Dermis blood vessel endothelial cell (primary cell): Measurements from ENCODE around the gene DYSF. TPM values are rescaled to one million over a fixed set of nuclear protein-coding genes. Genes with fewer than 3 reads are reported as not detected.
"Not testable (repeated sequence)": the region's sequence is repeated elsewhere in the genome, so short reads cannot be mapped to it uniquely, and the experiment has no call there.

Experiments
- DNase-seq: peaks from one replicate; pipeline ENCODE4 v3.0.0; 2010
- total RNA-seq: library from RNA; depleted of rRNA; stranded (reverse); fragments of >200 nt; gene quantifications from 2 replicates; pipeline ENCODE4 v1.2.3, GENCODE V29; 2014

Gene DYSF
- total RNA-seq, 1 donor from 2014 or later, result 145 TPM

GRCh38 chr2:71473346-71474031 lies 20.1 kb downstream of the DYSF start:
- no peak for DNase-seq

GRCh38 chr2:71474116-71474743 lies 20.9 kb downstream of the DYSF start:
- DNase-seq, result no peak

- DNase-seq, result peak; percentile 74
Measured at GRCh38 chr2:71474744-71475397, 21.5 kb downstream of the DYSF start.

GRCh38 chr2:71476495-71476894 lies 23.1 kb downstream of the DYSF start:
- DNase-seq, result no peak

- DNase-seq, result no peak
Measured at GRCh38 chr2:71477231-71477691, 23.9 kb downstream of the DYSF start.

- DNase-seq, result no peak
Measured at GRCh38 chr2:71478806-71479205, 25.4 kb downstream of the DYSF start.

- DNase-seq, result no peak
Measured at GRCh38 chr2:71479261-71479660, 25.9 kb downstream of the DYSF start.

- DNase-seq, result no peak
Measured at GRCh38 chr2:71481111-71481510, 27.8 kb downstream of the DYSF start.

GRCh38 chr2:71482055-71482454 lies 28.7 kb downstream of the DYSF start:
- no peak for DNase-seq

- no peak for DNase-seq
Measured at GRCh38 chr2:71483246-71483645, 29.9 kb downstream of the DYSF start.

- no peak for DNase-seq
Measured at GRCh38 chr2:71484354-71484753, 31.0 kb downstream of the DYSF start.

- no peak for DNase-seq
Measured at GRCh38 chr2:71486881-71487640, 33.7 kb downstream of the DYSF start.

GRCh38 chr2:71491551-71491950 lies 38.2 kb downstream of the DYSF start:
- not testable (repeated sequence) for DNase-seq

GRCh38 chr2:71492112-71492511 lies 38.8 kb downstream of the DYSF start:
- DNase-seq, result peak; percentile 98

- no peak for DNase-seq
Measured at GRCh38 chr2:71494091-71494490, 40.7 kb downstream of the DYSF start.

- DNase-seq, result no peak
Measured at GRCh38 chr2:71494523-71495155, 41.3 kb downstream of the DYSF start.

- DNase-seq, result no peak
Measured at GRCh38 chr2:71496156-71496770, 42.9 kb downstream of the DYSF start.

GRCh38 chr2:71498261-71498701 lies 44.9 kb downstream of the DYSF start:
- peak; percentile 88 for DNase-seq

GRCh38 chr2:71499691-71500090 lies 46.3 kb downstream of the DYSF start:
- peak; percentile 50 for DNase-seq

GRCh38 chr2:71500426-71501079 lies 47.2 kb downstream of the DYSF start:
- DNase-seq, result peak; percentile 93

- DNase-seq, result no peak
Measured at GRCh38 chr2:71502941-71503738, 49.8 kb downstream of the DYSF start.
